ENCODE data around the gene TMEM214.

The TMEM214 gene

GRCh38 chr2:27009716-27010115 is 23.0 kb upstream of the TMEM214 start:
- in situ Hi-C loops (cut with MboI; ENCODE audit: low sequenced_read_pairs), result loop anchor here (10.0 kb wide), 1 partner anchor 45 kb away; no protein-coding TSS in a partner anchor

GRCh38 chr2:27010139-27010538 is 22.6 kb upstream of the TMEM214 start:
- in situ Hi-C loops (cut with MboI; ENCODE audit: low sequenced_read_pairs), result loop anchor here (10.0 kb wide), 1 partner anchor 45 kb away; no protein-coding TSS in a partner anchor

- in situ Hi-C loops (cut with MboI; ENCODE audit: low sequenced_read_pairs), result loop anchor here (10.0 kb wide), 1 partner anchor 49 kb away; no protein-coding TSS in a partner anchor
Measured at GRCh38 chr2:27013738-27014137, 19.0 kb upstream of the TMEM214 start.

- in situ Hi-C loops (cut with MboI; ENCODE audit: low sequenced_read_pairs), result loop anchor here (10.0 kb wide), 1 partner anchor 50 kb away; no protein-coding TSS in a partner anchor
Measured at GRCh38 chr2:27014771-27015433, 17.9 kb upstream of the TMEM214 start.

- in situ Hi-C loops (cut with MboI; ENCODE audit: low sequenced_read_pairs), result loop anchor here (10.0 kb wide), 1 partner anchor 52 kb away; no protein-coding TSS in a partner anchor
Measured at GRCh38 chr2:27016801-27017325, 15.9 kb upstream of the TMEM214 start.

GRCh38 chr2:27018142-27018541 is 14.6 kb upstream of the TMEM214 start:
- in situ Hi-C loops (cut with MboI; ENCODE audit: low sequenced_read_pairs), result loop anchor here (10.0 kb wide), 1 partner anchor 53 kb away; no protein-coding TSS in a partner anchor

- in situ Hi-C loops (cut with MboI; ENCODE audit: low sequenced_read_pairs), result loop anchor here (10.0 kb wide), 1 partner anchor 55 kb away; no protein-coding TSS in a partner anchor
Measured at GRCh38 chr2:27019459-27019858, 13.3 kb upstream of the TMEM214 start.

GRCh38 chr2:27019931-27020855 is 12.6 kb upstream of the TMEM214 start:
- in situ Hi-C loops (cut with MboI; ENCODE audit: low sequenced_read_pairs), result loop anchor here (10.0 kb wide), 1 partner anchor 55 kb away; no protein-coding TSS in a partner anchor

GRCh38 chr2:27021253-27022049 is 11.3 kb upstream of the TMEM214 start:
- in situ Hi-C loops (cut with MboI; ENCODE audit: low sequenced_read_pairs), result no loop called here

- in situ Hi-C loops (cut with MboI; ENCODE audit: low sequenced_read_pairs), result no loop called here
Measured at GRCh38 chr2:27023740-27024139, 9.0 kb upstream of the TMEM214 start.

GRCh38 chr2:27024188-27024587 is 8.6 kb upstream of the TMEM214 start:
- in situ Hi-C loops (cut with MboI; ENCODE audit: low sequenced_read_pairs), result no loop called here

GRCh38 chr2:27024812-27025211 is 8.0 kb upstream of the TMEM214 start:
- in situ Hi-C loops (cut with MboI; ENCODE audit: low sequenced_read_pairs), result no loop called here

- in situ Hi-C loops (cut with MboI; ENCODE audit: low sequenced_read_pairs), result no loop called here
Measured at GRCh38 chr2:27025281-27025800, 7.4 kb upstream of the TMEM214 start.

GRCh38 chr2:27025861-27026851 is 6.6 kb upstream of the TMEM214 start:
- in situ Hi-C loops (cut with MboI; ENCODE audit: low sequenced_read_pairs), result no loop called here

- in situ Hi-C loops (cut with MboI; ENCODE audit: low sequenced_read_pairs), result no loop called here
Measured at GRCh38 chr2:27027211-27027651, 5.5 kb upstream of the TMEM214 start.

GRCh38 chr2:27029051-27029450 is 3.7 kb upstream of the TMEM214 start:
- in situ Hi-C loops (cut with MboI; ENCODE audit: low sequenced_read_pairs), result no loop called here

- in situ Hi-C loops (cut with MboI; ENCODE audit: low sequenced_read_pairs), result no loop called here
Measured at GRCh38 chr2:27033253-27033852, 588 bp downstream of the TMEM214 start.

GRCh38 chr2:27038012-27038411 is 5.2 kb downstream of the TMEM214 start:
- in situ Hi-C loops (cut with MboI; ENCODE audit: low sequenced_read_pairs), result no loop called here
